ENCODE results near the gene SGCE. TPM values are rescaled to one million over a fixed set of nuclear protein-coding genes. Genes with fewer than 3 reads are reported as not detected.

Gene SGCE
- total RNA-seq, 1 experiment from 2014 or later = 17.4 TPM

DNA sequence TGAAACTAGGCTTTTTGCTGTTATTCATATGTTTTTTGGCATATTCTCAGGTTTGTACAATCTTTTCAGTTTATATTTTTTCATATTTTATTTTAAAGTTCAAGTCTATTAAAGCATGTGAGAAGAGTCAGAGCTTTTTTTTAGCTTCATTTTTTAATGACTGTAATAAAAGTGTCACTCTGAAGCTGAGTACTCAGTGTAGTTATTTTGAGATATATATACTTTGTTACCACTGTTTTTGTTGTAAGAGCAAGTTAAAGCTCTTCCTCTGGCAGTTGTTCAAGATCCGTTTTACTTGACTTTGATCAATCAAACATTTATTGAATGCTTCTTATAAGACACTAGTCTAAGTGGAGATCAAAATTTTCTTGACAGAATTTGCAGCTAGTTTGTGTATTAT, 108.8 kb downstream of the SGCE start:
- TF ChIP-seq SIN3A (IDR thresholded peaks at IDR 0.05; ENCODE audit: low read depth) (no peak), POLR2A (IDR thresholded peaks at IDR 0.05; ENCODE audit: borderline replicate concordance, extremely low read depth, insufficient read depth, insufficient read length) (no peak), SP1 (IDR thresholded peaks at IDR 0.05; ENCODE audit: low read depth) (no peak), EZH2 (IDR thresholded peaks at IDR 0.05) (no peak), YY1 (IDR thresholded peaks at IDR 0.05; ENCODE audit: extremely low read depth, insufficient replicate concordance, low read depth, low read length) (no peak), ZFX (IDR thresholded peaks at IDR 0.05) (no peak), POLR2AphosphoS5 (IDR thresholded peaks at IDR 0.05; ENCODE audit: low read depth, low read length) (no peak), ZNF274 (IDR thresholded peaks at IDR 0.05; ENCODE audit: low read depth, low read length) (no peak), EGR1 (IDR thresholded peaks at IDR 0.05; ENCODE audit: low read depth) (no peak), ELF1 (IDR thresholded peaks at IDR 0.05; ENCODE audit: borderline replicate concordance, low read depth) (no peak)
- TF ChIP-seq, protein P1, sequence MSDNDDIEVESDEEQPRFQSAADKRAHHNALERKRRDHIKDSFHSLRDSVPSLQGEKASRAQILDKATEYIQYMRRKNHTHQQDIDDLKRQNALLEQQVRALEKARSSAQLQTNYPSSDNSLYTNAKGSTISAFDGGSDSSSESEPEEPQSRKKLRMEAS (IDR thresholded peaks at IDR 0.05) = no peak
- TF ChIP-seq, protein P2, sequence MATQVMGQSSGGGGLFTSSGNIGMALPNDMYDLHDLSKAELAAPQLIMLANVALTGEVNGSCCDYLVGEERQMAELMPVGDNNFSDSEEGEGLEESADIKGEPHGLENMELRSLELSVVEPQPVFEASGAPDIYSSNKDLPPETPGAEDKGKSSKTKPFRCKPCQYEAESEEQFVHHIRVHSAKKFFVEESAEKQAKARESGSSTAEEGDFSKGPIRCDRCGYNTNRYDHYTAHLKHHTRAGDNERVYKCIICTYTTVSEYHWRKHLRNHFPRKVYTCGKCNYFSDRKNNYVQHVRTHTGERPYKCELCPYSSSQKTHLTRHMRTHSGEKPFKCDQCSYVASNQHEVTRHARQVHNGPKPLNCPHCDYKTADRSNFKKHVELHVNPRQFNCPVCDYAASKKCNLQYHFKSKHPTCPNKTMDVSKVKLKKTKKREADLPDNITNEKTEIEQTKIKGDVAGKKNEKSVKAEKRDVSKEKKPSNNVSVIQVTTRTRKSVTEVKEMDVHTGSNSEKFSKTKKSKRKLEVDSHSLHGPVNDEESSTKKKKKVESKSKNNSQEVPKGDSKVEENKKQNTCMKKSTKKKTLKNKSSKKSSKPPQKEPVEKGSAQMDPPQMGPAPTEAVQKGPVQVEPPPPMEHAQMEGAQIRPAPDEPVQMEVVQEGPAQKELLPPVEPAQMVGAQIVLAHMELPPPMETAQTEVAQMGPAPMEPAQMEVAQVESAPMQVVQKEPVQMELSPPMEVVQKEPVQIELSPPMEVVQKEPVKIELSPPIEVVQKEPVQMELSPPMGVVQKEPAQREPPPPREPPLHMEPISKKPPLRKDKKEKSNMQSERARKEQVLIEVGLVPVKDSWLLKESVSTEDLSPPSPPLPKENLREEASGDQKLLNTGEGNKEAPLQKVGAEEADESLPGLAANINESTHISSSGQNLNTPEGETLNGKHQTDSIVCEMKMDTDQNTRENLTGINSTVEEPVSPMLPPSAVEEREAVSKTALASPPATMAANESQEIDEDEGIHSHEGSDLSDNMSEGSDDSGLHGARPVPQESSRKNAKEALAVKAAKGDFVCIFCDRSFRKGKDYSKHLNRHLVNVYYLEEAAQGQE (IDR thresholded peaks at IDR 0.05; ENCODE audit: low read depth) = no peak
- TF ChIP-seq, protein P3, sequence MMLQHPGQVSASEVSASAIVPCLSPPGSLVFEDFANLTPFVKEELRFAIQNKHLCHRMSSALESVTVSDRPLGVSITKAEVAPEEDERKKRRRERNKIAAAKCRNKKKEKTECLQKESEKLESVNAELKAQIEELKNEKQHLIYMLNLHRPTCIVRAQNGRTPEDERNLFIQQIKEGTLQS (IDR thresholded peaks at IDR 0.05) = no peak
- Histone ChIP-seq H3K9ac (ENCODE audit: low read length) (no peak overlapping the region), H3K79me2 (ENCODE audit: insufficient read depth, low read length) (no peaks in the 10 kb centered on the region), H3K9me3 (ENCODE audit: control insufficient read depth in 1 of 2, insufficient read depth in 1 of 2, low read depth in 1 of 2, low read length in 2 of 2) (no peaks in the 10 kb centered on the region), H3K27me3 (ENCODE audit: insufficient read depth, low read length) (no peaks in the 10 kb centered on the region), H3K9me2 (ENCODE audit: insufficient read depth) (no peaks in the 10 kb centered on the region), H3K4me2 (ENCODE audit: low read length) (no peak overlapping the region), H3K4me1 (ENCODE audit: control insufficient read depth in 1 of 2, insufficient read depth in 2 of 2, low read length in 2 of 2) (no peaks in the 10 kb centered on the region), H2AFZ (ENCODE audit: low read depth, low read length, poor library complexity, severe bottlenecking) (no peak overlapping the region), H4K20me1 (ENCODE audit: insufficient read depth) (no peaks in the 10 kb centered on the region), H3K27ac (ENCODE audit: low read depth, low read length) (no peak overlapping the region), H3K4me3 (replicated peaks in 1 of 2; ENCODE audit: low read depth in 1 of 2, low read length in 2 of 2) (no peak overlapping the region), H3K36me3 (ENCODE audit: control insufficient read depth in 1 of 2, insufficient read depth in 2 of 2, low read length in 2 of 2) (no peaks in the 10 kb centered on the region)
- ATAC-seq (no peak), DNase-seq (ENCODE audit: low read depth, low spot score) (no peak)
- BruUV-seq (replicated peaks) = no TSS peak
- RAD21 ChIA-PET (ENCODE audit: low non-redundant PET in 1 of 2, low total read pairs in 2 of 2, uncharacterized antibody in 2 of 2, unreplicated experiment in 2 of 2) = no interaction called here
- intact Hi-C loops (cut with micrococcal nuclease) = no loop called here
- CTCF ChIA-PET = no interaction called here
- POLR2A ChIA-PET = no interaction called here

Measured in HCT116 (cell line).